Measurements from ENCODE around the gene C3. TPM values are rescaled to one million over a fixed set of nuclear protein-coding genes. Genes with fewer than 3 reads are reported as not detected.

The C3 gene
- total and polyA plus RNA-seq, 2 of the 13 experiments (the other 11 are each of a cell fraction or from before 2014, with no cell fraction given): 1,455 to 6,272 TPM

GRCh38 chr19:6730153-6730804, 9.8 kb upstream of the C3 start (continued):
- no peak for TF ChIP-seq NFAT5 (CRISPR knock-in tag; IDR thresholded peaks at IDR 0.05)
- TF ChIP-seq RBFOX2 (IDR thresholded peaks at IDR 0.05; ENCODE audit: low read depth, low read length): peak; percentile 39
- TF ChIP-seq, protein P1, sequence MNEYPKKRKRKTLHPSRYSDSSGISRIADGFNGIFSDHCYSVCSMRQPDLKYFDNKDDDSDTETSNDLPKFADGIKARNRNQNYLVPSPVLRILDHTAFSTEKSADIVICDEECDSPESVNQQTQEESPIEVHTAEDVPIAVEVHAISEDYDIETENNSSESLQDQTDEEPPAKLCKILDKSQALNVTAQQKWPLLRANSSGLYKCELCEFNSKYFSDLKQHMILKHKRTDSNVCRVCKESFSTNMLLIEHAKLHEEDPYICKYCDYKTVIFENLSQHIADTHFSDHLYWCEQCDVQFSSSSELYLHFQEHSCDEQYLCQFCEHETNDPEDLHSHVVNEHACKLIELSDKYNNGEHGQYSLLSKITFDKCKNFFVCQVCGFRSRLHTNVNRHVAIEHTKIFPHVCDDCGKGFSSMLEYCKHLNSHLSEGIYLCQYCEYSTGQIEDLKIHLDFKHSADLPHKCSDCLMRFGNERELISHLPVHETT (CRISPR knock-in tag; conservative IDR thresholded peaks at IDR 0.05): no peak
- TF ChIP-seq MYNN (CRISPR knock-in tag; IDR thresholded peaks at IDR 0.05; ENCODE audit: low read depth): peak; percentile 82; the same call in 1 of the 2 replicates
- peak; percentile 67 for TF ChIP-seq NR2C2 (CRISPR knock-in tag; IDR thresholded peaks at IDR 0.05; ENCODE audit: borderline replicate concordance)
- TF ChIP-seq HDAC2 (CRISPR knock-in tag; IDR thresholded peaks at IDR 0.05): peak; percentile 73; the same call in 1 of the 2 replicates
- TF ChIP-seq ZNF609 (CRISPR knock-in tag; IDR thresholded peaks at IDR 0.05; ENCODE audit: borderline replicate concordance): peak; percentile 72; the same call in 1 of the 2 replicates
- TF ChIP-seq ZNF430 (CRISPR knock-in tag; IDR thresholded peaks at IDR 0.05): no peak
- TF ChIP-seq, protein P2, sequence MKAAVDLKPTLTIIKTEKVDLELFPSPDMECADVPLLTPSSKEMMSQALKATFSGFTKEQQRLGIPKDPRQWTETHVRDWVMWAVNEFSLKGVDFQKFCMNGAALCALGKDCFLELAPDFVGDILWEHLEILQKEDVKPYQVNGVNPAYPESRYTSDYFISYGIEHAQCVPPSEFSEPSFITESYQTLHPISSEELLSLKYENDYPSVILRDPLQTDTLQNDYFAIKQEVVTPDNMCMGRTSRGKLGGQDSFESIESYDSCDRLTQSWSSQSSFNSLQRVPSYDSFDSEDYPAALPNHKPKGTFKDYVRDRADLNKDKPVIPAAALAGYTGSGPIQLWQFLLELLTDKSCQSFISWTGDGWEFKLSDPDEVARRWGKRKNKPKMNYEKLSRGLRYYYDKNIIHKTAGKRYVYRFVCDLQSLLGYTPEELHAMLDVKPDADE (CRISPR knock-in tag; IDR thresholded peaks at IDR 0.05): 0 out of 2 replicates have a peak, but pooled peaks have one; percentile 17
- TF ChIP-seq POLR2A (IDR thresholded peaks at IDR 0.05; ENCODE audit: insufficient read depth in 1 of 2, low read depth in 2 of 2, low read length in 2 of 2): peak; percentile 34 to 76; a peak in 3 of 4 replicates
- TF ChIP-seq, protein P3, sequence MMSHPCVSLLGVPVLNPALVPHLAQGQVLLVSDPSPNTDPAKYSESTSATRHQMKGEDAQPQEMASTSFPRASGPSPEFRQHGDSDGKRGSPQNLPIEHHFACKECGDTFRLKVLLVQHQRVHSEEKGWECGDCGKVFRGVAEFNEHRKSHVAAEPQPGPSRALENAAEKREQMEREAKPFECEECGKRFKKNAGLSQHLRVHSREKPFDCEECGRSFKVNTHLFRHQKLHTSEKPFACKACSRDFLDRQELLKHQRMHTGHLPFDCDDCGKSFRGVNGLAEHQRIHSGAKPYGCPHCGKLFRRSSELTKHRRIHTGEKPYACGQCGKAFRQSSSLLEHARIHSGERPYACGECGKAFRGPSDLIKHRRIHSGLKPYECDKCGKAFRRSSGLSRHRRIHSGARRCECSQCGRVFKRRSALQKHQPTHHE (CRISPR knock-in tag; IDR thresholded peaks at IDR 0.05; ENCODE audit: borderline replicate concordance): no peak
- no peak for TF ChIP-seq SMARCE1 (IDR thresholded peaks at IDR 0.05; ENCODE audit: borderline replicate concordance)
- peak; percentile 78; the same call in 1 of the 2 replicates for TF ChIP-seq ZNF747 (CRISPR knock-in tag; IDR thresholded peaks at IDR 0.05; ENCODE audit: borderline replicate concordance)
- no peak for TF ChIP-seq GFI1 (CRISPR knock-in tag; IDR thresholded peaks at IDR 0.05; ENCODE audit: borderline replicate concordance)
- TF ChIP-seq PHF21A (CRISPR knock-in tag; IDR thresholded peaks at IDR 0.05): peak; percentile 50; the same call in 1 of the 2 replicates
